IMR-90 (cell line): ENCODE measurements around the gene MAPK9. TPM values are rescaled to one million over a fixed set of nuclear protein-coding genes. Genes with fewer than 3 reads are reported as not detected.

Source experiments
- ATAC-seq: fragments of 200-7000 bp; cut with Tn5 transposase; 2 replicates; pipeline ENCODE4 v1.9.1; 2020; ENCODE audit warnings: low read depth, mild to moderate bottlenecking, moderate library complexity
- BruUV-seq: library from RNA; stranded (reverse); fragments of 400-500 nt; replicated peaks from 2 replicates; lab custom pipeline; 2021; lab: Mats Ljungman, UMichigan
- CTCF ChIA-PET: fragments of 300-600 bp; formaldehyde crosslinking; extraction: SDS; loops from one replicate; lab custom pipeline; 2021; ENCODE audit warnings: antibody characterized with exemption; lab: Yijun Ruan, JAX
- POLR2A ChIA-PET: fragments of 300-600 bp; sonication (Branson Sonifier 250); formaldehyde crosslinking; loops from one replicate; lab custom pipeline; 2022; ENCODE audit warnings: antibody characterized with exemption; ENCODE audit not compliant: unreplicated experiment; lab: Charles Lee
- DNase-seq: peaks from one replicate; pipeline ENCODE4 v3.0.0; 2013
- H2AFZ ChIP-seq: replicated peaks from 2 replicates; pipeline ENCODE3; 2013; ENCODE audit warnings: low read length, mild to moderate bottlenecking; ENCODE audit not compliant: poor library complexity
- H2AK5ac ChIP-seq: 2 replicates; pipeline ENCODE4 v1.6.1; 2013; ENCODE audit warnings: low read depth, low read length, inconsistent platforms
- H2AK9ac ChIP-seq: replicated peaks from 2 replicates; pipeline ENCODE3; 2013; ENCODE audit warnings: mild to moderate bottlenecking, low read depth, low read length, moderate library complexity; ENCODE audit not compliant: poor library complexity
- H2BK120ac ChIP-seq: 2 replicates; pipeline ENCODE4 v1.6.1; 2013; ENCODE audit warnings: low read depth, low read length, inconsistent platforms
- H2BK15ac ChIP-seq: 3 replicates; pipeline ENCODE4 v1.6.1; 2013; ENCODE audit warnings: low read depth, low read length, inconsistent platforms
- H2BK20ac ChIP-seq: 2 replicates; pipeline ENCODE4 v1.6.1; 2013; ENCODE audit warnings: low read depth, mild to moderate bottlenecking, inconsistent platforms, low read length, moderate library complexity
- H2BK5ac ChIP-seq: 2 replicates; pipeline ENCODE4 v1.6.1; 2013; ENCODE audit warnings: mild to moderate bottlenecking, low read depth, low read length, inconsistent platforms; ENCODE audit not compliant: poor library complexity, severe bottlenecking
- H3K14ac ChIP-seq: replicated peaks from 2 replicates; pipeline ENCODE4 v1.6.1; 2013; ENCODE audit warnings: low read depth, low read length, inconsistent platforms
- H3K18ac ChIP-seq: 2 replicates; pipeline ENCODE4 v1.6.1; 2013; ENCODE audit warnings: low read depth, low read length, control low read depth
- H3K23ac ChIP-seq: 2 replicates; pipeline ENCODE4 v1.6.1; 2013; ENCODE audit warnings: low read depth, low read length, inconsistent platforms
- H3K27ac ChIP-seq: 2 replicates; pipeline ENCODE4 v1.5.1; 2013; ENCODE audit warnings: mild to moderate bottlenecking, control low read depth, low read length; ENCODE audit not compliant: insufficient read depth
- H3K27me3 ChIP-seq: 2 replicates; pipeline ENCODE4 v1.6.1; 2013; ENCODE audit warnings: low read length; ENCODE audit not compliant: control insufficient read depth, insufficient read depth
- H3K36me3 ChIP-seq: 2 replicates; pipeline ENCODE4 v1.6.1; 2013; ENCODE audit warnings: low read length, mixed read lengths; ENCODE audit not compliant: control insufficient read depth, insufficient read depth
- H3K4ac ChIP-seq: 2 replicates; pipeline ENCODE4 v1.6.1; 2013; ENCODE audit warnings: low read depth, low read length, inconsistent platforms
- H3K4me1 ChIP-seq: 2 replicates; pipeline ENCODE4 v1.6.1; 2013; ENCODE audit warnings: low read length, mixed read lengths; ENCODE audit not compliant: control insufficient read depth, insufficient read depth
- H3K4me2 ChIP-seq: 2 replicates; pipeline ENCODE4 v1.6.1; 2013; ENCODE audit warnings: low read depth, mild to moderate bottlenecking, control low read depth, low read length, moderate library complexity
- H3K4me3 ChIP-seq: 2 replicates; pipeline ENCODE4 v1.5.1; 2013; ENCODE audit warnings: low read depth, mild to moderate bottlenecking, control low read depth, low read length, moderate library complexity; ENCODE audit not compliant: insufficient read depth
- H3K56ac ChIP-seq: 2 replicates; pipeline ENCODE4 v1.6.1; 2013; ENCODE audit warnings: low read length, inconsistent platforms; ENCODE audit not compliant: insufficient read depth; ENCODE audit errors: extremely low read depth
- H3K79me1 ChIP-seq, 2 experiments: 2 replicates each; pipeline ENCODE4 v1.6.1; 2013; ENCODE audit warnings: low read length in 2 of 2, inconsistent platforms in 1 of 2, low read depth in 1 of 2
- H3K9ac ChIP-seq: 2 replicates; pipeline ENCODE4 v1.6.1; 2013; ENCODE audit warnings: low read depth, low read length, control low read depth
- H3K9me1 ChIP-seq: 2 replicates; pipeline ENCODE4 v1.6.1; 2013; ENCODE audit warnings: low read length, inconsistent platforms; ENCODE audit not compliant: insufficient read depth
- H3K9me3 ChIP-seq: 2 replicates; pipeline ENCODE4 v1.6.1; 2013; ENCODE audit warnings: low read length; ENCODE audit not compliant: control insufficient read depth, insufficient read depth
- H4K20me1 ChIP-seq: 2 replicates; pipeline ENCODE4 v1.6.1; 2013; ENCODE audit warnings: low read length, inconsistent platforms; ENCODE audit not compliant: insufficient read depth
- H4K5ac ChIP-seq: 2 replicates; pipeline ENCODE4 v1.6.1; 2013; ENCODE audit warnings: mild to moderate bottlenecking, low read depth, low read length, control low read depth
- H4K8ac ChIP-seq, 2 experiments: 2 replicates each; pipeline ENCODE4 v1.6.1; 2013; ENCODE audit warnings: low read depth in 2 of 2, low read length in 2 of 2, control low read depth in 1 of 2, inconsistent platforms in 1 of 2
- H4K91ac ChIP-seq: 2 replicates; pipeline ENCODE4 v1.6.1; 2013; ENCODE audit warnings: low read depth, low read length, inconsistent platforms; ENCODE audit not compliant: insufficient read depth
- BHLHE40 ChIP-seq: fragments of 150-350 bp; IDR thresholded peaks from 2 replicates; pipeline ENCODE4 v1.6.1; 2016; ENCODE audit warnings: mild to moderate bottlenecking, low read depth, low read length
- CEBPB ChIP-seq: IDR thresholded peaks from 2 replicates; pipeline ENCODE4 v1.6.1; 2012; ENCODE audit warnings: low read depth, low read length, improper control_type of control experiment
- CHD1 ChIP-seq: IDR thresholded peaks from 2 replicates; pipeline ENCODE4 v1.6.1; 2012; ENCODE audit warnings: low read depth, low read length, improper control_type of control experiment
- FOS ChIP-seq: fragments of 150-350 bp; IDR thresholded peaks from 2 replicates; pipeline ENCODE4 v1.6.1; 2016; ENCODE audit warnings: low read depth, low read length
- MAFK ChIP-seq: IDR thresholded peaks from 2 replicates; pipeline ENCODE4 v1.6.1; 2012; ENCODE audit warnings: low read depth, low read length, improper control_type of control experiment
- MAZ ChIP-seq: IDR thresholded peaks from 2 replicates; pipeline ENCODE4 v1.6.1; 2012; ENCODE audit warnings: low read depth, mild to moderate bottlenecking, low read length, improper control_type of control experiment, moderate library complexity, borderline replicate concordance
- MXI1 ChIP-seq: IDR thresholded peaks from 2 replicates; pipeline ENCODE4 v1.6.1; 2012; ENCODE audit warnings: low read depth, mild to moderate bottlenecking, low read length, moderate library complexity, borderline replicate concordance
- NFE2L2 ChIP-seq: fragments of 150-350 bp; IDR thresholded peaks from 2 replicates; pipeline ENCODE4 v1.6.1; 2016; ENCODE audit warnings: low read depth, mild to moderate bottlenecking, low read length
- POLR2A ChIP-seq: IDR thresholded peaks from 2 replicates; pipeline ENCODE4 v1.6.1; 2012; ENCODE audit warnings: mild to moderate bottlenecking, low read depth, low read length
- RAD21 ChIP-seq: IDR thresholded peaks from 2 replicates; pipeline ENCODE4 v1.6.1; 2012; ENCODE audit warnings: low read length, improper control_type of control experiment
- RCOR1 ChIP-seq: IDR thresholded peaks from 2 replicates; pipeline ENCODE4 v1.6.1; 2012; ENCODE audit warnings: mild to moderate bottlenecking, low read length, improper control_type of control experiment; ENCODE audit not compliant: insufficient replicate concordance
- RFX5 ChIP-seq: IDR thresholded peaks from 2 replicates; pipeline ENCODE4 v1.8.0; 2012; ENCODE audit warnings: low read depth, mild to moderate bottlenecking, low read length, moderate library complexity
- SMC3 ChIP-seq: fragments of 150-350 bp; IDR thresholded peaks from 2 replicates; pipeline ENCODE4 v1.6.1; 2016; ENCODE audit warnings: low read depth, mild to moderate bottlenecking, antibody characterized with exemption, low read length, moderate library complexity
- WGBS, 2 experiments: methylation state at CpG; one replicate each; pipeline versions ENCODE4 v1.1.5 to v1.1.7; 2013; ENCODE audit warnings: missing lambda C conversion rate in 2 of 2; ENCODE audit not compliant: insufficient read length in 1 of 2; ENCODE audit errors: extremely low coverage in 2 of 2; 5-methylcytosine and 5-hydroxymethylcytosine counted together
- dilution Hi-C: fragments of 300-500 bp; cut with HindIII; formaldehyde crosslinking; loops from one replicate; pipeline ENCODE4 v1.14.3; 2018; ENCODE audit warnings: low sequenced_read_pairs; ENCODE audit not compliant: unreplicated experiment
- in situ Hi-C: fragments of 300-500 bp; cut with MboI; formaldehyde crosslinking; loops from 3 replicates; pipeline ENCODE4 v1.14.3; 2019; ENCODE audit warnings: low sequenced_read_pairs, inconsistent platforms, mixed read lengths
- intact Hi-C: fragments of 100-400 bp; cut with micrococcal nuclease; formaldehyde crosslinking; loops from 2 replicates; pipeline ENCODE4 v1.10.0; 2022
- polyA plus RNA-seq, 3 experiments: library from polyadenylated mRNA; depleted of rRNA; stranded (reverse); fragments of >200 nt; gene quantifications; 2 replicates each; pipeline ENCODE4 v1.2.3, GENCODE V29; 2012; ENCODE audit warnings: low replicate concordance in 1 of 3
- total RNA-seq: library from RNA; depleted of rRNA; stranded (reverse); fragments of >200 nt; gene quantifications from 2 replicates; pipeline ENCODE4 v1.2.3, GENCODE V29; 2012
- TF ChIP-seq, protein P1 (sequence below): conservative IDR thresholded peaks from 2 replicates; pipeline ENCODE4 v1.5.1; 2012; ENCODE audit warnings: mild to moderate bottlenecking, low read depth, low read length, improper control_type of control experiment
- TF ChIP-seq, protein P2 (sequence below): fragments of 150-350 bp; IDR thresholded peaks from 2 replicates; pipeline ENCODE4 v1.6.1; 2016; ENCODE audit warnings: low read depth, mild to moderate bottlenecking, low read length, moderate library complexity, borderline replicate concordance
- TF ChIP-seq, protein P3 (sequence below): fragments of 150-350 bp; IDR thresholded peaks from 2 replicates; pipeline ENCODE4 v1.6.1; 2017; ENCODE audit warnings: mild to moderate bottlenecking, antibody characterized with exemption, low read length, low read depth

The MAPK9 gene
- total and polyA plus RNA-seq, 2 of the 4 experiments (the other 2 are of a cell fraction), result 22.9 to 23.3 TPM

DNA sequence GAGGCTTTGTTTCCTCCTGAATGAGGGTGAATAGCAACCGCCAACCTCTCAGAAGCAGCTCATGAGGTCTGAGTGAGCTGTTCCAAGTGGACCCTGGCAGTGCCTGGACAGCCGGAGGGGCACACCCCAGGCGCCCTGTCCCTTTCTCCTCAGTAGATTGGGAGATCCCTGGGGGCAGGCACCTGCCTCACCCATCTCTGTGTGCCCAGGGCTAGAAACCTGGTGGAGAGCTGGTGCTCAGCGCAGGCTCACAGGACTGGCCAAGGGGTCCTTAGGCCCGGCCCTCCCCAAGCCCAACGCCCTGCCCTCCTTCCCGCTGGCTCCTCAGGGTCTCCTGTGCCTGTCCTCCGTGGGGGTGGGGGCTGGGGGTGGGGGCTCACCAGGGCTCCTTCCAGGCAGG lies 14.9 kb upstream of the MAPK9 start:
- in situ Hi-C loops, result no loop called here
- ChIA-PET CTCF (interaction anchor here (1.8 kb wide), 1 partner anchor 9 kb away, joined by 5 read pairs; no protein-coding TSS in a partner anchor), POLR2A (no interaction called here)
- Histone ChIP-seq H4K8ac (no peak overlapping the region), H2BK120ac (no peak overlapping the region), H3K4me3 (no peak overlapping the region), H2AFZ (no peak overlapping the region), H2AK5ac (no peak overlapping the region), H3K4ac (no peak overlapping the region), H4K20me1 (no peaks in the 10 kb centered on the region), H3K79me1 (no peaks in the 10 kb centered on the region), H3K23ac (no peak overlapping the region), H2BK15ac (no peak overlapping the region), H4K5ac (no peak overlapping the region), H4K91ac (no peak overlapping the region), H3K27me3 (no peaks in the 10 kb centered on the region), H2AK9ac (no peak overlapping the region), H3K27ac (no peak overlapping the region), H3K36me3 (peaks cover 13% of the 10 kb centered on the region), H2BK20ac (no peak overlapping the region), H2BK5ac (no peak overlapping the region), H3K9ac (no peak overlapping the region), H3K9me1 (0 out of 2 replicates have a peak, but pooled peaks cover 3% of the 10 kb centered on the region), H3K18ac (no peak overlapping the region), H3K56ac (no peak overlapping the region), H3K4me1 (no peaks in the 10 kb centered on the region), H3K4me2 (no peak overlapping the region), H3K9me3 (no peaks in the 10 kb centered on the region), H3K14ac (no peak overlapping the region)
- TF ChIP-seq RAD21 (no peak), RFX5 (no peak), MXI1 (no peak), MAFK (no peak), RCOR1 (no peak), NFE2L2 (no peak), FOS (no peak), BHLHE40 (no peak), MAZ (no peak), CEBPB (no peak), CHD1 (no peak), SMC3 (no peak), POLR2A (no peak)
- TF ChIP-seq, protein P1, sequence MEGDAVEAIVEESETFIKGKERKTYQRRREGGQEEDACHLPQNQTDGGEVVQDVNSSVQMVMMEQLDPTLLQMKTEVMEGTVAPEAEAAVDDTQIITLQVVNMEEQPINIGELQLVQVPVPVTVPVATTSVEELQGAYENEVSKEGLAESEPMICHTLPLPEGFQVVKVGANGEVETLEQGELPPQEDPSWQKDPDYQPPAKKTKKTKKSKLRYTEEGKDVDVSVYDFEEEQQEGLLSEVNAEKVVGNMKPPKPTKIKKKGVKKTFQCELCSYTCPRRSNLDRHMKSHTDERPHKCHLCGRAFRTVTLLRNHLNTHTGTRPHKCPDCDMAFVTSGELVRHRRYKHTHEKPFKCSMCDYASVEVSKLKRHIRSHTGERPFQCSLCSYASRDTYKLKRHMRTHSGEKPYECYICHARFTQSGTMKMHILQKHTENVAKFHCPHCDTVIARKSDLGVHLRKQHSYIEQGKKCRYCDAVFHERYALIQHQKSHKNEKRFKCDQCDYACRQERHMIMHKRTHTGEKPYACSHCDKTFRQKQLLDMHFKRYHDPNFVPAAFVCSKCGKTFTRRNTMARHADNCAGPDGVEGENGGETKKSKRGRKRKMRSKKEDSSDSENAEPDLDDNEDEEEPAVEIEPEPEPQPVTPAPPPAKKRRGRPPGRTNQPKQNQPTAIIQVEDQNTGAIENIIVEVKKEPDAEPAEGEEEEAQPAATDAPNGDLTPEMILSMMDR, result no peak
- TF ChIP-seq, protein P2, sequence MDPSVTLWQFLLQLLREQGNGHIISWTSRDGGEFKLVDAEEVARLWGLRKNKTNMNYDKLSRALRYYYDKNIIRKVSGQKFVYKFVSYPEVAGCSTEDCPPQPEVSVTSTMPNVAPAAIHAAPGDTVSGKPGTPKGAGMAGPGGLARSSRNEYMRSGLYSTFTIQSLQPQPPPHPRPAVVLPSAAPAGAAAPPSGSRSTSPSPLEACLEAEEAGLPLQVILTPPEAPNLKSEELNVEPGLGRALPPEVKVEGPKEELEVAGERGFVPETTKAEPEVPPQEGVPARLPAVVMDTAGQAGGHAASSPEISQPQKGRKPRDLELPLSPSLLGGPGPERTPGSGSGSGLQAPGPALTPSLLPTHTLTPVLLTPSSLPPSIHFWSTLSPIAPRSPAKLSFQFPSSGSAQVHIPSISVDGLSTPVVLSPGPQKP, result no peak
- TF ChIP-seq, protein P3, sequence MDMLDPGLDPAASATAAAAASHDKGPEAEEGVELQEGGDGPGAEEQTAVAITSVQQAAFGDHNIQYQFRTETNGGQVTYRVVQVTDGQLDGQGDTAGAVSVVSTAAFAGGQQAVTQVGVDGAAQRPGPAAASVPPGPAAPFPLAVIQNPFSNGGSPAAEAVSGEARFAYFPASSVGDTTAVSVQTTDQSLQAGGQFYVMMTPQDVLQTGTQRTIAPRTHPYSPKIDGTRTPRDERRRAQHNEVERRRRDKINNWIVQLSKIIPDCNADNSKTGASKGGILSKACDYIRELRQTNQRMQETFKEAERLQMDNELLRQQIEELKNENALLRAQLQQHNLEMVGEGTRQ, result no peak
- intact Hi-C loops, result no loop called here
- DNase-seq, result no peak
- 83% methylated on average over 1 of the region's 8 CpGs; no CpG with 5 or more reads in 1 of the 2 experiments for WGBS, 2 experiments
- ATAC-seq, result no peak
- dilution Hi-C loops, result no loop called here
- BruUV-seq, result no TSS peak
